ENCODE results near the gene BEGAIN.

GRCh38 chr14:100494645-100495044 lies 92.6 kb downstream of the BEGAIN start:
- TF ChIP-seq CTCF (IDR thresholded peaks at IDR 0.05; ENCODE audit: low read length) (no peak), EZH2 (IDR thresholded peaks at IDR 0.05; ENCODE audit: borderline replicate concordance, low read length) (no peak)

Data from OCI-LY1 (cell line).